Ishikawa (cell line): ENCODE data around the gene HELB.

Source experiments
- CEBPB ChIP-seq: IDR thresholded peaks from 2 replicates; pipeline ENCODE4 v1.6.1; 2012
- CREB1 ChIP-seq: IDR thresholded peaks from 2 replicates; pipeline ENCODE4 v1.6.1; 2012; ENCODE audit warnings: low read depth
- EGR1 ChIP-seq: IDR thresholded peaks from 2 replicates; pipeline ENCODE4 v1.6.1; 2012
- EP300 ChIP-seq: IDR thresholded peaks from 2 replicates; pipeline ENCODE4 v1.6.1; 2012; ENCODE audit warnings: borderline replicate concordance
- FOXM1 ChIP-seq: IDR thresholded peaks from 2 replicates; pipeline ENCODE4 v1.6.1; 2012; ENCODE audit warnings: low read depth, borderline replicate concordance
- MAX ChIP-seq: IDR thresholded peaks from 2 replicates; pipeline ENCODE4 v1.6.1; 2012
- NFIC ChIP-seq: IDR thresholded peaks from 2 replicates; pipeline ENCODE4 v1.6.1; 2012
- RAD21 ChIP-seq: IDR thresholded peaks from 2 replicates; pipeline ENCODE4 v1.6.1; 2012; ENCODE audit warnings: low read depth
- REST ChIP-seq: IDR thresholded peaks from 2 replicates; pipeline ENCODE4 v1.6.1; 2012; ENCODE audit warnings: low read depth, mild to moderate bottlenecking
- TAF1 ChIP-seq: IDR thresholded peaks from 2 replicates; pipeline ENCODE4 v1.6.1; 2012; ENCODE audit warnings: low read depth, mild to moderate bottlenecking
- TCF12 ChIP-seq: IDR thresholded peaks from 2 replicates; pipeline ENCODE4 v1.6.1; 2012; ENCODE audit warnings: low read depth
- TEAD4 ChIP-seq: IDR thresholded peaks from 2 replicates; pipeline ENCODE4 v1.6.1; 2012
- USF1 ChIP-seq: IDR thresholded peaks from 2 replicates; pipeline ENCODE4 v1.6.1; 2012
- YY1 ChIP-seq: IDR thresholded peaks from 2 replicates; pipeline ENCODE4 v1.6.1; 2012; ENCODE audit warnings: low read depth
- ZBTB7A ChIP-seq: IDR thresholded peaks from 2 replicates; pipeline ENCODE4 v1.6.1; 2012; ENCODE audit warnings: low read depth

The HELB gene

GRCh38 chr12:66301944-66302826 lies at the start of gene HELB:
Gene HELB, plus strand, starts transcription at chr12:66302493. Its CDS starts 111 bp downstream, at chr12:66302604.
- TF ChIP-seq MAX (peak; percentile 88), CREB1 (peak; percentile 42; the same call in 1 of the 2 replicates), TAF1 (peak; percentile 76), REST (no peak), YY1 (peak; percentile 33; the same call in 1 of the 2 replicates), USF1 (0 out of 2 replicates have a peak, but pooled peaks have one; percentile 21)

GRCh38 chr12:66252771-66253170 lies 49.5 kb upstream of the HELB start:
- no peak for TF ChIP-seq RAD21
- no peak for TF ChIP-seq ZBTB7A

GRCh38 chr12:66255737-66256136 lies 46.6 kb upstream of the HELB start:
- TF ChIP-seq FOXM1 (no peak), TEAD4 (no peak), MAX (no peak), CEBPB (no peak), REST (no peak), NFIC (no peak), YY1 (no peak), EP300 (no peak), ZBTB7A (no peak), TAF1 (no peak), USF1 (no peak), EGR1 (no peak), RAD21 (no peak), TCF12 (no peak), CREB1 (no peak)

GRCh38 chr12:66258011-66258410 lies 44.3 kb upstream of the HELB start:
- TF ChIP-seq CREB1, result no peak
- no peak for TF ChIP-seq ZBTB7A
- no peak for TF ChIP-seq EGR1
- no peak for TF ChIP-seq TEAD4
- no peak for TF ChIP-seq MAX
- no peak for TF ChIP-seq TCF12
- no peak for TF ChIP-seq USF1
- no peak for TF ChIP-seq CEBPB
- TF ChIP-seq FOXM1, result no peak

GRCh38 chr12:66262737-66263136 lies 39.6 kb upstream of the HELB start:
- TF ChIP-seq NFIC (no peak), TAF1 (no peak), USF1 (no peak), TCF12 (no peak), EGR1 (no peak)
